HG03280 (cell line): ENCODE data around the gene NFIB.

Source experiments
- ATAC-seq: cut with Tn5 transposase; IDR thresholded peaks from one replicate; pipeline ENCODE4 v1.9.1; 2021; ENCODE audit warnings: mild to moderate bottlenecking, moderate library complexity; ENCODE audit not compliant: unreplicated experiment

The NFIB gene

DNA sequence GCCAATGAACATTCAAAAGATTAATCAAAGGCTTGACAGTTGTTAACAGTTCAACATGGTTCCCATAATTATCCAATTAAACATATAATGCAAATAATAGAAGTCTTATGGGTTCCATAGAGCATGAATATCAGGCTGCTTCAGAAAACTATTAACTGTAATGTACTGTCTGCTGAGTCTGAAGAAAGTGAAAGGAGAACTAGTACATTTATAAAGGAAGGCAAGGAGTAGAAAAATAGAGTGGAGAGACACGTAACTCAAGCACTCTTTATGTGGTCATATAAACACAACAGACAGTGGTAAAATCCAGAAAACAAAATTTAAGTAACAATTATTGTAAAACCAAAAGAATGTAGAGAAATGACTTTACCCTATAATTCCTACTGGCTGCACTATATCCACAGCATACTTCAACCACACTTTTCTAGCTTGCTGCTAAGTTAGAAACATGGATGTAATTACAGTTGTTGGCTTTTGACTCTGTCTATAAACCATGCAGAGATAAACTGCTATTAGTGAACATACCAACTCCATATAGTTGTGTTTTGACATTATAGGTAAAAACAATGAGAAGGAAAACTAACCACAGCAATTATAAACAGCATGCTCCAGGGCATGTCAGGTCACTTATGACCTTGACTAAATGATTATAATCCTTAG lies 32.7 kb downstream of the NFIB start:
- ATAC-seq = no peak

DNA sequence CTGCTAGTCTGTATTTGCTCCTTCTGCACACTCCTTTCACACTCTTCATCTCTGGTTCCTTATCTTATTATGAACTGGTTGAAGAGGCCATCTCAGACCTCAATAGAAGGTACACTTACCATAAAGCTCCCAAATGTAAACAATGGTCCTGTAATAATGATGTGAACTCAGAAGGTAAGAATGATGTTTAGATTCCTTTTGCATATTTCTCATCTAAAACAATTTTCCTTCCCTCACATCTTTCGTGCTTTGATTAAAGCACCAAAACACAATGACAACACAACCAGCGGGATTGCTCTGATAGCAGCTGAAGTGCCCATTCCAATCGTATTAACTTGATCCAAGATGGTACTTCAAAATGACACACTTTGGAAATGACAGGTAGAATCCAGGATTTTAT lies 34.3 kb downstream of the NFIB start:
- ATAC-seq = no peak

DNA sequence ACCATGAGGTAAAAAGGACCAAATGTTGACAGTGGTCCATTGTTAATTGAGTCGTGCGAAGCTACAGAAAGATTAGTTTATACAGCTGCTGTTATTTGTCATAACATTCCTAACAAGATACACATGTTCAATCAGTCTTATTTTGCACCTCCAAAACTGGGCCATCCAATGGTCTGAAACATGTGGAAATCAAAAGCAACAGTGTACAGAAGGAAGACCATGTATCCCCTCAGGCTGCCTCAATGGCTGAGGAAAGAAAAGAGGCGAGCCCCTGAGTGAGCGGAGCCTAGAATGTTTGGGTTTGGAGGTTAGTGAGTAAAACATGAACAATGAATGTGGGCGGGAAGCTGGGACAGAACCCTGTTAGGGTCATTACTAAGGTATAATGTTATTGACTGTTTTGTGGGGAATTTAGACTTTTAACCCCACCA lies 35.6 kb downstream of the NFIB start:
- ATAC-seq = no peak

DNA sequence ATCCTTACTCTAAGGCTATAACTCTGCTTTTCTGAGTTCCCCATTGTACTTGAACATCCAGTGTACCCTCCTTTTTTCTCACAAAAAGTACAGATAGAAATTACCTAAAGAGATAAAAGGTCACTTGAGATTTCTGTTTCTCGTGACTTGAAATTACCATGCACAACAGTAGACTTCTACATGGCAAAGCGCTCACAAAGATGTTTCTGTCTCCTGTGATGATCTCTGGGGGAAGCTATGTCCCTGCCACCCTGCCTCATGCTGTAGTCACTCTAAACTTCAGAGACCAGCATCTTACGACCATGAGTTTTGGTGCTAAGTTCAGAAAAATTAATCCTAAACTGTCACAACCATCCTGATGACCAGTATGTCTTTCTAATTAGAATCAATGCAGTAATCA lies 36.2 kb downstream of the NFIB start:
- ATAC-seq = no peak

DNA sequence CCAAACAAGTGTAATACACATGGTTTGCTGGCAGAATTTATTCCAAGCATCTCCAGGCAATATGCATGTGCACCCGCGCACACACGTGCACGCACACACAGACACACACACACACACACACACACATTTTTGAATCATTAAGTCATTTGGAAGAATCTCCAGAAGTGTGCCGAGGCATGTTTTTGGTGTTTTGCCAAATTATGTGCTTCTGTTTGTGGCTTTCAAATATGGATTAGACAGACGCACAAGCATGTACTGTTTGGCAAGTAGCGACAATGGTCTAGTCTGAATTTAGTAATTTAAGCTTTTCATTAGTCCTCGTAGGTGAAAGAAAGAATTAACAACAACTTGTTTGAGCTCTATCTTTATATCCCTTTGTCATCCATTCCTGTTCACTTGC lies 36.7 kb downstream of the NFIB start:
- no peak for ATAC-seq

DNA sequence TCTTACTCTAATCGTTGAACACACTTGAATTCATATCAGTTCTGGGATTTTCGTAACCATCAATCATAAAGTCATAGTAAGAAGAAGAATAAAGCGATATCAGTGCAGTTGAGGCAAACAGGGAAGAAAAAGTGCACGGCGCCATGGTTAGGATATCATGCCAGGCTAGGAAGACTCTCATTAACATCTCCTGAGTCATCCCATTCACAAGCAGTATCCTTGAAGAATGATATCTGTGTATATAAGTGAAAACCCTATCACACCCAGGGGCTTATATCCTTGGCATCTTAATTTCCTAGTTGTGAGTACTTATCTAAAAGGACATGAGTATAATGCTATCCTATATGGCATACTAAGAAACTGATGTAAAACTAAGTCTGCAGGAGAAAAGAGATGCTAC lies 38.6 kb downstream of the NFIB start:
- ATAC-seq = no peak

DNA sequence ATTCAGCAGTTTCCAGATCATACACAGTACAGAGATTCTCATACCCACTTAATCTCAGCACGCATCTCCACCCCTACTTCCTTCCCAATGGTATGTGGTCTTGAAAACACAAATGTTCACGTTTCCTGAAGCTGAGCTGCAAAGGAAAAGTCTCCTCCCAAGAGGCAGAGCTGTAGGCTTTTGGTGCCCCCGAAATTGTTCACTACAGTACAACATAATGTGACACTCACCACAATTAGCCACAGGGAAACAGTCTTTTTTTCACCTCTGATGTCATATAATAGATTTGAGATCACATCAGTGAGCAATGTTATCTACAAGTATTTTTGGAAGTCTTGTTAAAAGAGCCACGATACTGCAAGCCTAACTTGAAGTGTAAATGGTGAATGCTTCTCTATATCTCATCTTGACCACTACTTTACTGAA lies 40.2 kb downstream of the NFIB start:
- ATAC-seq = no peak

DNA sequence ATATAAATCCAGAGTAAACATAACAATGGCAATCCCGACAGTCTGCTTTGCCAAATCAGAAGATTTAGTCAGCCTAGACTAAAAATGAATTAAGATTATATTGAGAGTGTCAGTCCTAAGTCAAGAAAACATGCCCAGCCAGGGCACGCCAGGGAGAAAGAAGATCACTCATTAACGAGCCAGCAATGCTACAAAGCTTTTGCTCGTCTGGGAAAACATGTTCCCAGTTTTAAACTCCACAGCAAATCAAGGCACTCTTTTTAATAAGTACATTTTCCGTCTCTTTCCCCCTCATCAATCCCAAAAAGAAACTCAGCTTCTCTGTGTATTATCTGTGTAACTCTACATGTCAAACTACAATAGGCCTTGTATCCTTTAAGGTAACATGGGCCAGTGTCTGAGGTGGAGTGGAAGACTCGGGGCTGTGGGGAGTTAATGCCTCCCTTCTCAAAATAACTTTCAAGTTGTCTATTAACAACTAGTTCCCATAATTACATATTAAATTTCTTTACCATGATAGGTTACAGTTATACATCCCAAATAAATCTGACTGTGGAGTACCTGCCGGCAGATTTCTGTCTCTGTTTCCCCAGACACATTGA lies 40.9 kb downstream of the NFIB start:
- no peak for ATAC-seq

DNA sequence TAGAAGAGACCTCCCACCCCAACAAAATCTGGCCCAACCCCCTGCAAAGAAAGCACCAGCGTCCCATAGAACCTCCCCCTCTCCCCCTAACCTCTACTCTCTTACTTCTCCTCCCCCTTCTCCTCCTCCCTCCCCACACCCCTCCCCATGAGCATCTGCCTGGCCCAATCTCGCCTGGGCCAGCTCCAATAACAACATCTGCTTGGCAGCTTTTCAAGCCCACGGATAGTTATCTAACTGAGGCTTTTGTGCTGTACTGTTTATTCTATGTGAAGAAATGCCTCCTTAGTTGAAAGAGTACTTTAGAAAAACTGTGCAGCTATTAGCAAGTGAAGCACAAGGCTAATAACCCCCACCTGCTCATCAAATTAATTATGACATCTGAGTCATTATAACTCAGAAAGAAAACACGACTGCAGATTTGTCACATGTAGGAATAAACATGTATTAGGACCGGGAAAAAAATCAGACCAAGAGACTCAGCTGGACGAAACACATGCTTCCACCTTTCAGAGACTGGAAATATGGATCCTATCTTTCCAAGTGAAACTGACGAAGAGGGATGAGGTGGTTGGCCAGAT lies 42.8 kb downstream of the NFIB start:
- ATAC-seq = no peak

DNA sequence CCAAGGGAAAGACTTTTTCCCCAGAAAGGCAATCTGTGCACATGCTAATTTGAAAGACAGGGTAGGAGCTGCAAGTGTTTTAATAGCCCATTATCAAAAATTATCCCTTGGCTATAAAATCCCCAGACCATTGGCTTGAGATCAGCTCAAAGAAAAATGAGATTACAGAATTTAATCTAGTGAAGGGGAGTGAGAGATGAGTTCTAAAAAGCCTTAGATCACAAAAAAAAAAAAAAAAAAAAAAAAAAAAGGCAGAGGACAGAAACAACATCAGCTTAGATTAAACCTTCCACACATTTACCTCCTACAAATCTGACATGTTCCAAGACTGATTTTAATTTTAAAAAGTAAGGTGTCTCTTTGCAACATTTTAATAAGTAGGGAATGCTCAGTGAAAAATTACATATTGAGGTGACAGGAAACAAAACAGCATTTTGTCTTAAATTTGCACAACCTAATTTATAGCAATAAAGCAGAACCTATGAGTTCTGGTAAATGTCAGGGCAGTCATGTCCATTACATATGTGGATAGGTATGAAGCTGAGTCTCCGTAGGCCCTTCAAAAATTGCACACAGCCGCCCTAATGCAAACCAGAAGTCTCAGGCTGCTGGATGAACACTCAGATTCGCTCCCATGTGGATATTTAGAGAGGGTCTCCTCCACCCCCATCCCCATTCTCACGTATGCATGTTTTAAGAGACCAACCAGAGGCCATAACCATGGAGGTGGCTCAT lies 43.4 kb downstream of the NFIB start:
- ATAC-seq = no peak

DNA sequence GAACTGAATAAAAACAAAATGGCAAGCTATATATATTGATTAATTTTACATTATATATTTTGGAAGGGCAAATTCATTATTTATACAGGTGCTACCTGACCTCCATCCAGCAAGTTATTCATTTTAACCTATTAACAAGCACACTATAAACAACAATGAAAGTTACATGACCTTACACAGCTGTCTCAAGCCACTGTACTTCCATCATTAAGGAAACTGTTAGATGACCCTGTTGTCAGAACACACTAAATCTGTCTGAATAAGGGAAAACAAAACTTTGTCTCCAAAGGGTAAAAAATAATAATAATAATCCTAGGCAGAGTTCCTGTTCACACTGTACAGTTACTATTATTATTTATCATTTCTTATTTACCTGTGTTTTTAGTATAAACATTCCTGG lies 44.0 kb downstream of the NFIB start:
- no peak for ATAC-seq

DNA sequence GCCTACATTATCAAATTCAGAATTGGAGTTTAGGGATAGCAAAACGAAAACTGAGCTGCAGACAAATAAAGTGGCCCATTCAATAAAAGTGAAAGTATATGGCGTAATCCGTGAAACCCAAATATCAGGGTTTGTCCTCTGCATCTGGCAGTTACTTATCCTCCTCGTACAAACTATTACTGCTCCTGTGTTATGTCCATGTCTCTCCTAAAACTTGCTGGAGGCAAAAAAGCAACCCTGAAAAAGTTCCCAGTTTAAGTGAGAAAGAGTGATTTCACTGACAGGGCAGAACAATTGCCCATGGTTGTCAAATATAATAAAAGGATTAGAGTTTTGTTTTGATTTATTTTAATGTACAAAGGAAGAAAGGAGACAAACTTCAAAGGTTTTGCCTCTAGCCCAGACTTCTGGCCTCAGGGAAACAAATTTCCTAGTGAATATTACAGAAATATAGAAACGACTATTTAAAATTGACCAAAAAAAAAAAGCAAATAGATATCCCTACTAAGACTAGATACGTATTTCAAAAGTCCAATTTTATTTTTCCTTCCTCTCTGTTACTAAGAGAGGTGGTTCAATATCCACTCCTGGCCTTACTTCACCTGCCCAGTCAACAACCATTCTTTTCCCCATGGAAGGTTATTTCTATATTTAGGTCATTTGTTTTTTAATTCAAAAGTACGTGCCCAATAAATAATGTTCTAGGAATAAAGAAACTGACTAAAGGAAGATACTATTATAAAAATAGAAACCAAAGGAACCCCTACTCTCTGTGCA lies 50.0 kb downstream of the NFIB start:
- ATAC-seq = no peak

DNA sequence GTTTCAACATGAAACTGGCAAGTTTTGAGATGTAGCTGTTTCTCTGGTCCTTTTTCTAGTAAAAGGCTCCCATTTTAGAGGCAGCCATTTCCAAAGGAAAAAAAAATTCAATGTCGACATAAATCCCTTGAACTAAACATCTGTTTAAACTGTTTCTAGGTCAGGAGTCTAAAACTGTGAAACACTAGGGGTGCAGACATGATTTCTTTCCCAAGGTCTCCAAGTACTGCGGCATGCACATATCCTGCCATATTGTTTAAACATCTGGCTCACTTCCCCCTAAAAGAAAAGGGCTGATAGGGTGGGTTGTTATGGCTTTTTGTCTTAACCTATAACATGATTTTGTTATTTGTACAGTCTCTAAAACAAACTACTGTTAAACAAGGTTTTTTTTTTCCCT lies 51.1 kb downstream of the NFIB start:
- ATAC-seq = no peak

DNA sequence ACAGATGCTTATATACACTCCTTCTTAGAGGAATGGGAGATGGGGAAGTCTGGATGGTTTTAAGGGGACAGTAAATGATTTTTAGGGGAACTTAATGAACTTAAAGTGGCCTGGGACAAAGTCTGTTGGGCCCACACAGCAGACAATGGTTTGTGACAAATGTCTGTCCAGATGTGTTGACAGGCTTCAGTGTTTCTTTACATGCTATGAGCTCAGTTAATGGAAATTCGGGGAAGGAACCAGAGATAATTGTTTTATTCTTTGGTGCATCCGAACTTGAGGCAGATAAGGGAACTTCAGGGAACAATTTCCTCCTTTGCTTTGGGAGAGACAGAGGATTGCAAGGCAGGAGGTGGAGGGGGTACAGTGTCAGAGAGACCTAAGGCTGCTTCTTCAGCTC lies 52.3 kb downstream of the NFIB start:
- ATAC-seq = no peak

DNA sequence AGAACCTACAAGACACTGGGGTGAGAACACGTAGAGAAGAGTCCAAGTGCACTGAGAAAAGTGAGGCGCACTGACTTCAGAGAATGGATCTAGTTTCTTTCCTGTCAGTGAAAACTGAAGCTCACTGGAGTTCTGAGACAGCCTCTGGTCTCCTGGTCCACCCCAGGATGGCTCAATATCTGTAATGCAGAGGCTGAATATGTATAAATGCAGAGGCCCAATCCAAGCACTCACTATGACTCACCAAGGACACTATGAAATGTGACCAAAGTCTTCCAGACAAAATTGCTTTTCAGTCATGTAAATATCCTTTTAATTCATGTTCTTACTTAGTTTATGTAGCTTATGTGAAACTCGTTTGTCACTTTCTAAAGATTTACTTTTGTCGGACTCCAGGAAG lies 53.8 kb downstream of the NFIB start:
- ATAC-seq = no peak

DNA sequence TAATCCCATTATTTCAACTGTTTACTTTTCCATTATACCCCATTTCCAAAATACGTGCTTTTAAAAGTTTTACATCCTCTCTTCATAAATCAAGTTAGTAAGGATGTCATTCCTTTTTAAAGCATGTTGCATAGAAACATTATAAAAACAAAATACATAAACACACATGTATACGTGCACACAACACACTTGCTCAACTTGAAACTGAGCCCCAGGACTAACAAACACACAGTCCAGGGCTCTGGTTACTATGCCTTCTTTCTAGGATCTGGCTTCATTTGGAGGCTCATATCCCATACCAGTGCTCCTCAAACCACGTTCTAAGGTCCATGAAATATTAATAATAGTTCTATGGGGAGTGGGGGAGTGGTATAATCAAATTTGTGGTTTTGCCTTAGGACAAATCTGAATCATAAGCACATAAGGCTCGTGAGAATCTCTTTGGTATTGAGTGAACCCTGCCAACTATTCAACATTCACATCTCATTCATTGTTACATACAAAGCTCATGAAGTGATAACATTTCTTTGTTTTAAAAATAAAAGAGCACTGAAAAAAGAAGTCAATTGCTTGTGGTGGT lies 55.2 kb downstream of the NFIB start:
- ATAC-seq = no peak

DNA sequence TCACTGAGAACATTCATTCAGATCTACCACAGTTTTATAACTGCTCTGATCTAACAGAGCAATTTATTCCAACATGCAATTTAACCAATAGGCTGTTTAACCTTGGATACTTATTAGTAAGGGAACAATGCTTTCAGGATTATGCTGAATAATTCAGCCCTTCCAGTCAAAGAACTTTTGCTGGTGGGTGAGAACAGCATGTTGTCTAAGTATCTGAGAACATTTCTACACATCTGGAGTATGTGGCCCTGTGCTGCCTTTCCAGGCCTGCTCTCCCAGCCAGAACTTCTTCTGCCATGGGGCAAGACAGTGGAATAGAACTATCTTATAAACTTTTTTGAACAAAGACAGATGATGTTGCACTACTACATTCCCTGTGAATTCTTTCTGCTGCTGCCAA lies 55.8 kb downstream of the NFIB start:
- no peak for ATAC-seq

DNA sequence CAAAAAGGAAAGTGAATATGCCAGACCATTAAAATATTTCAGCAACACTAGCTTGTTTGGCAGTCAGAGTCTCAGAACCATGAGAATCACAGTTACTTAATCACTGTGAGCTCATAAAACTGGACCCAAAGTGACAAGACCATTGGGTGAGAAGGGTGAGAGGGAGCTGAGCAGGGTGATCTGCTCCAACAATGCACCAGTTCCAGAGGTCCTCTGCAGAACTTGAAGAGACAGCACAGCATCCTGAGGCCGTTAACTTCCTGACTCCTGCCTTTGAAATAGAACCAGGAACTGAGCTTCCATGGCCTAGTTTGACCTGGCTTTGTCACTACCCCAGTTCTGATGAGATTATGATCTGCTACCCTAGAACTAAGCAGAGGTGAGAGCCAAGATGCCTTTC lies 57.4 kb downstream of the NFIB start:
- ATAC-seq = no peak

DNA sequence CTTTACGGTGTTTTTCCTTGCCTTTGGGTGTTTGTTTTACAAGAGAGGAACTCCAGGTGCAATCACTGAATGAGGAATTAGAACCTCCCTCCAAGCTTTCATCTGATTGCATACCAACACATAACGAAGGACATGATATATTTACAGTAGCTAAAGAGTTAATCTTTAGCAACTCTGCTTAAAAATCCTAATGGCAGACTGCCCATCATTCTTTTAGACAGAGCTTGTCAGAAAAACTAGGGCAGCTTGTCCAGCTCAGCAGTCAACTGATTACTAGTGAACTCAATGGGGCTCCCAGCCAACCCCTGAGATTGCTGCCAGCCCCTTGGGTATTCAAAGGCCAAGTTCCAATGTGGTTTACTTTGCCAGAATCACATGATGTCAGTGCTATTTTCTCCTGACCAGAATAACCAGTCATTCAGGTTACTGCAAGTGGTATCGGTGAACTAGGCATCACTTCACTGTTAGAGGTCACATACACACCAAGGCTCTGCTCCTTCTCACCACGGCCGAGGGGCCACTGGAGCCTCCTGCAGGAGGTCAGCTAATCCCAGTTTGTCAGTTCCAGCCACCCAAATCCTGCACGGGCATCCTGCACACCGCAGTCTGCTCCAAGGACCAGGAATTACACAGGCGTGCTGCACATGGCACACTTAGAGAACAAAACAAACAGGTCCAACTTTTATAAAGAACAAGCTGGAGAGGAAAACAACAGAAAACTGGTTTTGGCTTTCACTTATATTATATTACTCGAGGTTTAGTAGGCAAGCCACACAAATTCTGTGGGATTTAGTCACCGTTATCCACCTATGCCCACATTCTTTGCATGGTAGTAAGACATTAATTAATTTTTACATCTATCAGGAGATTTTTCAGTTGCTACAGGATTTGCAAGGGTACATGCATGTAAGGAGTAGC lies 62.5 kb downstream of the NFIB start:
- no peak for ATAC-seq

DNA sequence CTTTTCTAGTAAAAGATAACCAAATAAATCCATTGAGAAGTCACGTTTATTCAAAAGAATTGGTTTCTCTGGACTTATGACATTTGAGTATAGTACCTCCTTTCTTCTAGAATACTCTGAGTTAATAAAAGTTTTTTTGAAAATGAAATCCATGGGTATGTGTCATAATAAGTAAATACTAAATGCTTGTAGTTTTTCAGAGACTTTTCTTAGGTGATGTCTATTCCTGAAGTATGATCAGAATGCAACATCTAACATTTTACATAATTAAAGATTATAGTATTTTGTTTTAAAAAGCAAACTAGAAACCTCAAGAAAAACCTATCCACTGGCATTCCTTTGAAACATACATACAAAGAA lies 63.2 kb downstream of the NFIB start:
- ATAC-seq = no peak
